ENCODE data around the gene BLOC1S5. TPM values are rescaled to one million over a fixed set of nuclear protein-coding genes. Genes with fewer than 3 reads are reported as not detected.

BLOC1S5 gene
- total and polyA plus RNA-seq, 2 of the 13 experiments (the other 11 are each of a cell fraction or from before 2014, with no cell fraction given), result 10.5 to 41.5 TPM

GRCh38 chr6:8100159-8100854 lies 36.1 kb upstream of the BLOC1S5 start (continued):
- TF ChIP-seq, protein P1, sequence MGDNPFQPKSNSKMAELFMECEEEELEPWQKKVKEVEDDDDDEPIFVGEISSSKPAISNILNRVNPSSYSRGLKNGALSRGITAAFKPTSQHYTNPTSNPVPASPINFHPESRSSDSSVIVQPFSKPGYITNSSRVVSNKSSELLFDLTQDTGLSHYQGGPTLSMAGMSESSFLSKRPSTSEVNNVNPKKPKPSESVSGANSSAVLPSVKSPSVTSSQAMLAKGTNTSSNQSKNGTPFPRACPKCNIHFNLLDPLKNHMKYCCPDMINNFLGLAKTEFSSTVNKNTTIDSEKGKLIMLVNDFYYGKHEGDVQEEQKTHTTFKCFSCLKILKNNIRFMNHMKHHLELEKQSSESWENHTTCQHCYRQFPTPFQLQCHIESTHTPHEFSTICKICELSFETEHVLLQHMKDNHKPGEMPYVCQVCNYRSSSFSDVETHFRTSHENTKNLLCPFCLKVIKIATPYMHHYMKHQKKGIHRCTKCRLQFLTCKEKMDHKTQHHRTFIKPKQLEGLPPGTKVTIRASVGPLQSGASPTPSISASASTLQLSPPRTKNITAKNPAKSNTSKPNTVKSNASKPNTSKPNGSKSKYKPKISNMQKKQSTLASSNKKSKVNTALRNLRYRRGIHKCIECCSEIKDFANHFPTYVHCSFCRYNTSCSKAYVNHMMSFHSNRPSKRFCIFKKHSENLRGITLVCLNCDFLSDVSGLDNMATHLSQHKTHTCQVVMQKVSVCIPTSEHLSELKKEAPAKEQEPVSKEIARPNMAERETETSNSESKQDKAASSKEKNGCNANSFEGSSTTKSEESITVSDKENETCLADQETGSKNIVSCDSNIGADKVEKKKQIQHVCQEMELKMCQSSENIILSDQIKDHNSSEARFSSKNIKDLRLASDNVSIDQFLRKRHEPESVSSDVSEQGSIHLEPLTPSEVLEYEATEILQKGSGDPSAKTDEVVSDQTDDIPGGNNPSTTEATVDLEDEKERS (CRISPR knock-in tag; IDR thresholded peaks at IDR 0.05), result no peak
- TF ChIP-seq ASH2L (IDR thresholded peaks at IDR 0.05; ENCODE audit: insufficient read length, low read depth, low read length) (no peak), ZNF652 (CRISPR knock-in tag; IDR thresholded peaks at IDR 0.05; ENCODE audit: borderline replicate concordance, low read depth) (no peak), ZBTB8A (CRISPR knock-in tag; IDR thresholded peaks at IDR 0.05; ENCODE audit: borderline replicate concordance, low read depth) (0 out of 2 replicates have a peak, but pooled peaks have one; percentile 36), TFE3 (CRISPR knock-in tag; IDR thresholded peaks at IDR 0.05) (no peak), ATRX (CRISPR knock-in tag; IDR thresholded peaks at IDR 0.05; ENCODE audit: borderline replicate concordance) (no peak), ZNF746 (CRISPR knock-in tag; IDR thresholded peaks at IDR 0.05) (no peak), ARID4A (CRISPR knock-in tag; IDR thresholded peaks at IDR 0.05; ENCODE audit: borderline replicate concordance) (no peak), IKZF1 (IDR thresholded peaks at IDR 0.05) (no peak), NR2C2 (CRISPR knock-in tag; IDR thresholded peaks at IDR 0.05; ENCODE audit: borderline replicate concordance) (0 out of 2 replicates have a peak, but pooled peaks have one; percentile 28), EHMT2 (IDR thresholded peaks at IDR 0.05; ENCODE audit: borderline replicate concordance, low read depth, low read length) (no peak), NR0B2 (CRISPR knock-in tag; IDR thresholded peaks at IDR 0.05) (no peak), HOXA9 (CRISPR knock-in tag; IDR thresholded peaks at IDR 0.05; ENCODE audit: borderline replicate concordance) (no peak)
- TF ChIP-seq, protein P2, sequence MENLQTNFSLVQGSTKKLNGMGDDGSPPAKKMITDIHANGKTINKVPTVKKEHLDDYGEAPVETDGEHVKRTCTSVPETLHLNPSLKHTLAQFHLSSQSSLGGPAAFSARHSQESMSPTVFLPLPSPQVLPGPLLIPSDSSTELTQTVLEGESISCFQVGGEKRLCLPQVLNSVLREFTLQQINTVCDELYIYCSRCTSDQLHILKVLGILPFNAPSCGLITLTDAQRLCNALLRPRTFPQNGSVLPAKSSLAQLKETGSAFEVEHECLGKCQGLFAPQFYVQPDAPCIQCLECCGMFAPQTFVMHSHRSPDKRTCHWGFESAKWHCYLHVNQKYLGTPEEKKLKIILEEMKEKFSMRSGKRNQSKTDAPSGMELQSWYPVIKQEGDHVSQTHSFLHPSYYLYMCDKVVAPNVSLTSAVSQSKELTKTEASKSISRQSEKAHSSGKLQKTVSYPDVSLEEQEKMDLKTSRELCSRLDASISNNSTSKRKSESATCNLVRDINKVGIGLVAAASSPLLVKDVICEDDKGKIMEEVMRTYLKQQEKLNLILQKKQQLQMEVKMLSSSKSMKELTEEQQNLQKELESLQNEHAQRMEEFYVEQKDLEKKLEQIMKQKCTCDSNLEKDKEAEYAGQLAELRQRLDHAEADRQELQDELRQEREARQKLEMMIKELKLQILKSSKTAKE (CRISPR knock-in tag; IDR thresholded peaks at IDR 0.05; ENCODE audit: borderline replicate concordance), result no peak
